ENCODE measurements around the gene PRKCI.

Gene PRKCI

GRCh38 chr3:170346481-170347392, 124.5 kb downstream of the PRKCI start:
- no peak for DNase-seq

- DNase-seq, result no peak
These were observed 128.5 kb downstream of the PRKCI start for GRCh38 chr3:170350515-170351413.

- no peak for DNase-seq
These were observed 130.7 kb downstream of the PRKCI start for GRCh38 chr3:170352936-170353335.

- DNase-seq, result no peak
These were observed 131.3 kb downstream of the PRKCI start for GRCh38 chr3:170353485-170353884.

- DNase-seq, result no peak
These were observed 132.5 kb downstream of the PRKCI start for GRCh38 chr3:170354760-170355159.

Measured in NCI-H526 (cell line).